ENCODE results near the gene DCAKD. TPM values are rescaled to one million over a fixed set of nuclear protein-coding genes. Genes with fewer than 3 reads are reported as not detected.

DCAKD gene
- polyA plus RNA-seq, 1 donor from 2014 or later, result 68.5 TPM

- Histone ChIP-seq H2AFZ (ENCODE audit: low read depth, low read length) (no peak overlapping the region), H3K9me3 (ENCODE audit: low read length) (no peaks in the 10 kb centered on the region), H3K27me3 (ENCODE audit: insufficient read depth, low read depth, low read length) (no peaks in the 10 kb centered on the region), H3K36me3 (ENCODE audit: insufficient read depth, low read length) (no peaks in the 10 kb centered on the region), H3K79me2 (replicated peaks; ENCODE audit: insufficient read depth, low read length) (no peaks in the 10 kb centered on the region), H3K4me2 (ENCODE audit: low read length) (no peak overlapping the region), H3K4me3 (ENCODE audit: low read length) (no peak overlapping the region), H4K20me1 (ENCODE audit: insufficient read depth) (no peaks in the 10 kb centered on the region), H3K9ac (ENCODE audit: low read length) (no peak overlapping the region), H3K9me2 (ENCODE audit: insufficient read depth, low read length) (no peaks in the 10 kb centered on the region), H3F3A (ENCODE audit: insufficient read depth, low read length, poor library complexity, severe bottlenecking) (no peaks in the 10 kb centered on the region), H3K27ac (ENCODE audit: low read length) (no peak overlapping the region)
- TF ChIP-seq SMC3 (conservative IDR thresholded peaks at IDR 0.05; ENCODE audit: poor library complexity) (no peak), POLR2AphosphoS5 (IDR thresholded peaks at IDR 0.05) (no peak), CTCF (IDR thresholded peaks at IDR 0.05; ENCODE audit: poor library complexity, severe bottlenecking) (no peak), RAD21 (conservative IDR thresholded peaks at IDR 0.05) (no peak)
Observed at GRCh38 chr17:45029758-45030423, 21.5 kb downstream of the DCAKD start.

GRCh38 chr17:45029096-45029495 lies 22.3 kb downstream of the DCAKD start:
- TF ChIP-seq EZH2 (IDR thresholded peaks at IDR 0.05; ENCODE audit: borderline replicate concordance, insufficient read depth, low read length, poor library complexity, severe bottlenecking), result no peak
- TF ChIP-seq CTCF (IDR thresholded peaks at IDR 0.05; ENCODE audit: poor library complexity, severe bottlenecking), result no peak
- no peak for TF ChIP-seq REST (IDR thresholded peaks at IDR 0.05; ENCODE audit: borderline replicate concordance)
- TF ChIP-seq TAF1 (IDR thresholded peaks at IDR 0.05; ENCODE audit: low read depth), result no peak
- TF ChIP-seq RAD21 (conservative IDR thresholded peaks at IDR 0.05), result no peak
- no peak for TF ChIP-seq SMC3 (conservative IDR thresholded peaks at IDR 0.05; ENCODE audit: poor library complexity)
- TF ChIP-seq EP300 (conservative IDR thresholded peaks at IDR 0.05; ENCODE audit: poor library complexity, severe bottlenecking), result no peak
- Histone ChIP-seq H3K79me2 (replicated peaks; ENCODE audit: insufficient read depth, low read length) (no peaks in the 10 kb centered on the region), H4K20me1 (ENCODE audit: insufficient read depth) (no peaks in the 10 kb centered on the region), H3K27me3 (ENCODE audit: insufficient read depth, low read depth, low read length) (no peaks in the 10 kb centered on the region), H3K4me2 (ENCODE audit: low read length) (no peak overlapping the region), H2AFZ (ENCODE audit: low read depth, low read length) (no peak overlapping the region), H3K9me2 (ENCODE audit: insufficient read depth, low read length) (no peaks in the 10 kb centered on the region), H3K4me3 (ENCODE audit: low read length) (no peak overlapping the region), H3K9me3 (ENCODE audit: low read length) (no peaks in the 10 kb centered on the region), H3K36me3 (ENCODE audit: insufficient read depth, low read length) (no peaks in the 10 kb centered on the region), H3K9ac (ENCODE audit: low read length) (no peak overlapping the region), H3K27ac (ENCODE audit: low read length) (no peak overlapping the region), H3F3A (ENCODE audit: insufficient read depth, low read length, poor library complexity, severe bottlenecking) (no peaks in the 10 kb centered on the region)
